Endothelial cell of umbilical vein (primary cell): ENCODE measurements around the gene SMARCA4. TPM values are rescaled to one million over a fixed set of nuclear protein-coding genes. Genes with fewer than 3 reads are reported as not detected.

ENCODE experiments used
- BruUV-seq: library from RNA; stranded (reverse); fragments of 400-500 nt; replicated peaks from 2 replicates; lab custom pipeline; 2021; lab: Mats Ljungman, UMichigan
- CTCF ChIA-PET: fragments of 300-600, 350-600 bp; sonication (Branson Sonifier 250); formaldehyde crosslinking; loops from one replicate; lab custom pipeline; 2021; ENCODE audit warnings: antibody characterized with exemption, inconsistent platforms; lab: Charles Lee
- POLR2A ChIA-PET: fragments of 300-600, 350-600 bp; sonication (Branson Sonifier 250); formaldehyde crosslinking; loops from one replicate; lab custom pipeline; 2021; ENCODE audit warnings: antibody characterized with exemption, inconsistent platforms; lab: Charles Lee
- DNase-seq: peaks from one replicate; pipeline ENCODE4 v3.0.0-alpha.2; 2011; ENCODE audit warnings: low read depth, low spot score
- FAIRE-seq: peaks from 2 replicates; lab custom pipeline; 2011; peaks lifted over from hg19 to GRCh38; lab: Jason Lieb, UNC
- H2AFZ ChIP-seq: 2 replicates; pipeline ENCODE4 v1.6.0; 2012; ENCODE audit warnings: low read depth, low read length, control low read depth, inconsistent platforms
- H3K27ac ChIP-seq: 2 replicates; pipeline ENCODE4 v1.5.1; 2011; ENCODE audit warnings: low read depth, mild to moderate bottlenecking, control low read depth, low read length, moderate library complexity; ENCODE audit not compliant: insufficient read depth
- H3K27me3 ChIP-seq, 2 experiments: 2 replicates each; pipeline versions ENCODE4 v1.6.0 to v1.6.1; 2011; ENCODE audit warnings: low read length in 2 of 2, mixed read lengths in 1 of 2; ENCODE audit not compliant: control insufficient read depth in 2 of 2, insufficient read depth in 2 of 2
- H3K36me3 ChIP-seq, 2 experiments: 2 replicates in 1 of 2; 3 replicates in 1 of 2; pipeline ENCODE4 v1.5.1; 2011; ENCODE audit warnings: low read length in 2 of 2, mild to moderate bottlenecking in 1 of 2, moderate library complexity in 1 of 2; ENCODE audit not compliant: control insufficient read depth in 2 of 2, insufficient read depth in 2 of 2; ENCODE audit errors: extremely low read depth in 1 of 2
- H3K4me1 ChIP-seq: 3 replicates; pipeline ENCODE4 v1.5.1; 2011; ENCODE audit warnings: mild to moderate bottlenecking, low read length; ENCODE audit not compliant: control insufficient read depth, insufficient read depth; ENCODE audit errors: extremely low read depth
- H3K4me2 ChIP-seq: 2 replicates; pipeline ENCODE4 v1.6.1; 2011; ENCODE audit warnings: low read length, control low read depth, mixed read lengths; ENCODE audit not compliant: insufficient read depth
- H3K4me3 ChIP-seq, 3 experiments: fragments of 200-600 bp in 1 of 3; sonication (generic), shearing (Covaris generic) in 1 of 3; replicated peaks in 1 of 3; 2 replicates each; pipeline ENCODE4 v1.5.1; 2011 to 2016; ENCODE audit warnings: control low read depth in 3 of 3, low read length in 3 of 3, mild to moderate bottlenecking in 2 of 3, inconsistent platforms in 1 of 3, low read depth in 1 of 3, moderate library complexity in 1 of 3; ENCODE audit not compliant: insufficient read depth in 1 of 3
- H3K79me2 ChIP-seq: 2 replicates; pipeline ENCODE4 v1.6.0; 2012; ENCODE audit warnings: low read length, inconsistent platforms; ENCODE audit not compliant: control insufficient read depth, insufficient read depth
- H3K9ac ChIP-seq: replicated peaks from 2 replicates; pipeline ENCODE3; 2011; ENCODE audit warnings: low read length, control low read depth; ENCODE audit not compliant: insufficient read depth; ENCODE audit errors: extremely low read depth
- H3K9me1 ChIP-seq: replicated peaks from 3 replicates; pipeline ENCODE4 v1.6.0; 2011; ENCODE audit warnings: mild to moderate bottlenecking, low read length; ENCODE audit not compliant: control insufficient read depth, insufficient read depth; ENCODE audit errors: extremely low read depth
- H3K9me3 ChIP-seq: replicated peaks from 2 replicates; pipeline ENCODE4 v1.5.1; 2012; ENCODE audit warnings: low read length, inconsistent platforms; ENCODE audit not compliant: control insufficient read depth, insufficient read depth
- H4K20me1 ChIP-seq: replicated peaks from 2 replicates; pipeline ENCODE3; 2011; ENCODE audit warnings: mild to moderate bottlenecking, low read length; ENCODE audit not compliant: control insufficient read depth, insufficient read depth; ENCODE audit errors: extremely low read depth
- CTCF ChIP-seq, 2 donors: IDR thresholded peaks; 1 replicate in 1 of 2; 2 replicates in 1 of 2; pipeline ENCODE4 v1.5.1; 2011; ENCODE audit warnings: low read length in 2 of 2, mild to moderate bottlenecking in 2 of 2, moderate library complexity in 2 of 2, control low read depth in 1 of 2, inconsistent platforms in 1 of 2, low read depth in 1 of 2; ENCODE audit not compliant: insufficient read depth in 1 of 2; ENCODE audit errors: extremely low read depth in 1 of 2
- EZH2 ChIP-seq: IDR thresholded peaks from 2 replicates; pipeline ENCODE4 v1.6.1; 2012; ENCODE audit warnings: borderline replicate concordance, low read depth, mild to moderate bottlenecking, moderate library complexity, low read length, inconsistent platforms; ENCODE audit not compliant: severe bottlenecking
- FOS ChIP-seq: IDR thresholded peaks from 2 replicates; pipeline ENCODE4 v1.6.1; 2011; ENCODE audit warnings: mild to moderate bottlenecking, low read length, moderate library complexity, borderline replicate concordance; ENCODE audit not compliant: insufficient read depth
- GATA2 ChIP-seq: IDR thresholded peaks from 2 replicates; pipeline ENCODE4 v1.7.0; 2011; ENCODE audit warnings: low read depth, mild to moderate bottlenecking, moderate library complexity, mixed read lengths, low read length; ENCODE audit not compliant: insufficient read length, insufficient read depth
- JUN ChIP-seq: IDR thresholded peaks from 2 replicates; pipeline ENCODE4 v1.6.1; 2011; ENCODE audit warnings: borderline replicate concordance, low read depth; ENCODE audit not compliant: insufficient read length, insufficient read depth
- MYC ChIP-seq: IDR thresholded peaks from one replicate; pipeline ENCODE4 v1.6.1; 2011; ENCODE audit warnings: mild to moderate bottlenecking, low read depth, low read length
- POLR2A ChIP-seq: IDR thresholded peaks from 2 replicates; pipeline ENCODE4 v1.6.1; 2012; ENCODE audit warnings: low read depth, mild to moderate bottlenecking, control low read depth, low read length
- POLR2AphosphoS5 ChIP-seq: IDR thresholded peaks from 2 replicates; pipeline ENCODE4 v1.6.1; 2012; ENCODE audit warnings: low read depth, mild to moderate bottlenecking, control low read depth, low read length, moderate library complexity; ENCODE audit not compliant: insufficient read depth
- dilution Hi-C: fragments of 300-500 bp; cut with MboI; formaldehyde crosslinking; loops from one replicate; pipeline ENCODE4 v1.15.0; 2019; ENCODE audit warnings: low sequenced_read_pairs; ENCODE audit not compliant: extremely low pct_ligation_motif_present
- intact Hi-C: fragments of 100-400 bp; cut with micrococcal nuclease; formaldehyde crosslinking; loops from one replicate; pipeline ENCODE4 v1.10.0; 2022
- polyA plus RNA-seq, 4 experiments: library from polyadenylated mRNA; depleted of rRNA in 3 of 4; stranded (reverse) in 3 of 4; unstranded in 1 of 4; fragments of >200 nt; gene quantifications; 2 replicates each; pipeline versions ENCODE4 v1.2.1 to v1.2.3, GENCODE V29; 2011 to 2012; ENCODE audit warnings: missing spikeins in 1 of 4
- total RNA-seq: library from RNA; stranded (reverse); gene quantifications from 2 replicates; pipeline ENCODE4 v1.2.3, GENCODE V29; 2021
- TF ChIP-seq, protein P1 (sequence below): IDR thresholded peaks from 2 replicates; pipeline ENCODE4 v1.6.1; 2011; ENCODE audit not compliant: insufficient read depth, insufficient read length

SMARCA4 gene
- total and polyA plus RNA-seq, 2 donors (not counting 3 experiments of a cell fraction or from before 2014, with no cell fraction given) = 65.0 to 177 TPM

DNA sequence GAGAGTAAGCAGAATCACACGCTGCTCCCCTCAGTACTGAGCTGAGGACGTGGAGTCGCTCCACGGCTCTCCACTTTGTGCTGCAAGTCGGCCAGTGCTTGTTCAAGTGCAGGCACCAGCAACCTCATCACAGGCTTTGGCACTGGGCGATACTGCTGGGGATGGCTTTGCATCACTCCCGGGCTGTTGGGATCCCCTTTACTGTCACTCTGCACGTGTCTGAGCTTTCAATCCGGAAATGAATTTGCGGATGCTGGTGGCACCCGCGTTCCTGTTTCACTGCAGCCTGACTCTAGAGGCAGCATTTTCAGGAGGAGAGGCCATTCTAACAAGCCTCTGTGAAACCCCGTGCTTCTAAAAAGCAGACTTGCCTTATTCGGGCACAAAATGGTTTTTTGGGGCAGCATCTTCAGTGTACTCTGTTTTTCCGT is 19.1 kb downstream of the SMARCA4 start:
- Histone ChIP-seq H3K4me3 (no peak overlapping the region), H3K79me2 (peaks cover 93% of the 10 kb centered on the region), H3K4me2 (no peak overlapping the region), H3K9ac (no peak overlapping the region), H3K27ac (no peak overlapping the region), H3K9me1 (no peaks in the 10 kb centered on the region), H3K4me1 (peaks cover 7% of the 10 kb centered on the region), H3K9me3 (no peaks in the 10 kb centered on the region), H3K27me3 (no peaks in the 10 kb centered on the region), H2AFZ (no peak overlapping the region), H3K36me3 (peaks cover 0 to 18% of the 10 kb centered on the region in 2 experiments), H4K20me1 (no peaks in the 10 kb centered on the region)
- FAIRE-seq = no peak
- BruUV-seq = no TSS peak
- CTCF ChIA-PET = interaction anchor here (1.4 kb wide), 1 partner anchor 38 kb away, joined by 5 read pairs; no protein-coding TSS in a partner anchor
- intact Hi-C loops = no loop called here
- POLR2A ChIA-PET = no interaction called here
- TF ChIP-seq POLR2A = no peak
- no peak for TF ChIP-seq GATA2
- TF ChIP-seq MYC = no peak
- no peak for TF ChIP-seq CTCF (IDR thresholded peaks at IDR 0.05; ENCODE audit: extremely low read depth in 1 of 2, insufficient read depth in 1 of 2, low read depth in 1 of 2, low read length in 2 of 2)
- no peak for TF ChIP-seq EZH2
- TF ChIP-seq POLR2AphosphoS5 = no peak
- no peak for TF ChIP-seq JUN
- TF ChIP-seq, protein P1, sequence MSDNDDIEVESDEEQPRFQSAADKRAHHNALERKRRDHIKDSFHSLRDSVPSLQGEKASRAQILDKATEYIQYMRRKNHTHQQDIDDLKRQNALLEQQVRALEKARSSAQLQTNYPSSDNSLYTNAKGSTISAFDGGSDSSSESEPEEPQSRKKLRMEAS = no peak
- no peak for TF ChIP-seq FOS
- dilution Hi-C loops = no loop called here
- DNase-seq = no peak
